ENCODE data around the gene SPAG6. TPM values are rescaled to one million over a fixed set of nuclear protein-coding genes. Genes with fewer than 3 reads are reported as not detected.

SPAG6 gene
- total RNA-seq, 1 donor from 2014 or later = not detected

DNA sequence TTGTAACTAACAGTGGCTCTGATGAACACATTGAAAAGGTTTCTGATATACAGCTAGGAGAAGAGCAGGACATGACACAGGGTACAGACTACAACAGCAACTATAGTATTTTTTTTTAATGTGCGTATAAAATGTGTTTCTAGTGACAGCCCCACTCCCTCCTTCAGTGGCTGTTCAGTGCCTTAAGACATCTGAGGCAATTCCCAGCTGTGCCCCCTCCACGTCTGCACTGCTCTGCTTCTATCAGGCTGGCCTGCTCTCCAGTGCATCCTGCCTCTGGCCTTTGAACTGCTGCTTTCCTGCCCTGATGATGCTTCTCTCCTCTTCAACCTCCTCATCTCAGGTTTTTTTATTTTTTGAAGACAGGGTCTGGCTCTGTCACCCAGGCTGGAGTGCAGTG lies 111.2 kb downstream of the SPAG6 start:
- H3K4me3 ChIP-seq (ENCODE audit: low read depth, low read length) = no peak overlapping the region
- TF ChIP-seq, protein P1, sequence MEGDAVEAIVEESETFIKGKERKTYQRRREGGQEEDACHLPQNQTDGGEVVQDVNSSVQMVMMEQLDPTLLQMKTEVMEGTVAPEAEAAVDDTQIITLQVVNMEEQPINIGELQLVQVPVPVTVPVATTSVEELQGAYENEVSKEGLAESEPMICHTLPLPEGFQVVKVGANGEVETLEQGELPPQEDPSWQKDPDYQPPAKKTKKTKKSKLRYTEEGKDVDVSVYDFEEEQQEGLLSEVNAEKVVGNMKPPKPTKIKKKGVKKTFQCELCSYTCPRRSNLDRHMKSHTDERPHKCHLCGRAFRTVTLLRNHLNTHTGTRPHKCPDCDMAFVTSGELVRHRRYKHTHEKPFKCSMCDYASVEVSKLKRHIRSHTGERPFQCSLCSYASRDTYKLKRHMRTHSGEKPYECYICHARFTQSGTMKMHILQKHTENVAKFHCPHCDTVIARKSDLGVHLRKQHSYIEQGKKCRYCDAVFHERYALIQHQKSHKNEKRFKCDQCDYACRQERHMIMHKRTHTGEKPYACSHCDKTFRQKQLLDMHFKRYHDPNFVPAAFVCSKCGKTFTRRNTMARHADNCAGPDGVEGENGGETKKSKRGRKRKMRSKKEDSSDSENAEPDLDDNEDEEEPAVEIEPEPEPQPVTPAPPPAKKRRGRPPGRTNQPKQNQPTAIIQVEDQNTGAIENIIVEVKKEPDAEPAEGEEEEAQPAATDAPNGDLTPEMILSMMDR (IDR thresholded peaks at IDR 0.05; ENCODE audit: insufficient read depth, low read length, severe bottlenecking) = no peak
- H3K27me3 ChIP-seq (ENCODE audit: control insufficient read depth, insufficient read depth, low read length) = no peaks in the 10 kb centered on the region
- FAIRE-seq = no peak
- DNase-seq (ENCODE audit: low read depth) = no peak
- H3K36me3 ChIP-seq (ENCODE audit: control insufficient read depth, insufficient read depth, low read length) = no peaks in the 10 kb centered on the region

DNA sequence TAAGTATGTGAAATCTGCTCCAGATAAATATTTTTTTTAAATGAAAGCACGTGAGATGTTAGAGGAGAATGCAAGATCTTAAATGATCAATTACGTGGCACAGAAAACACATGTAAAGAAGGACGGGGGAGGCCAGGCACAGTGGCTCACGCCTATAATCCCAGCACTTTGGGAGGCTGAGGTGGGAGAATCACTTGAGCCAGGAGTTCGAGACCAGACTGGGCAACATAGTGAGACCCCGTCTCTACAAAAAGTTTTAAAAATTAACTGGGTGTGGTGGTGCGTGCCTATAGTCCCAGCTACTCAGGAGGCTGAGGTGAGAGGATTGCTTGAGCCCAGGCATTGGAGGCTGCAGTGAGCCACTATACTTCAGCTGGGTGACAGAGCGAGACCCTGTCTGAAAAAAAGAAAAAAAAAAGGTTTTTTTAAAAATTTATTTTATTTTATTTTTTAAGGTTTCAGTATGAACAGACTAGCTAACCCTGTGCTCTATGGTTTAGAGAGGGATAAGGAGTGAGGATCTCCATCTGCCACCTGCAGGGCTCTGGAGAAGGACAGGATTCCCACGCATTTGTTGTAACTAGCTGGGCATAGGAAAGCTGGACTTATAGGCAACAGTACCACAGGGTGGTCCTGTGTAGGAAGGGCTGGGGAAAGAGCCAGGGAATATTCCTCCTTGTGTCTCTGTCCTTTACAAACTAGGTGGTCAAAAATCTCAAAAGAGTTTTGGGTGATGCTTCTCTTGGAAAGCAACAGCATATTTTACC lies 113.2 kb downstream of the SPAG6 start:
- FAIRE-seq (no peak), DNase-seq (ENCODE audit: low read depth) (no peak)
- Histone ChIP-seq H3K4me3 (ENCODE audit: low read depth, low read length) (no peak overlapping the region), H3K27me3 (ENCODE audit: control insufficient read depth, insufficient read depth, low read length) (no peaks in the 10 kb centered on the region), H3K36me3 (ENCODE audit: control insufficient read depth, insufficient read depth, low read length) (no peaks in the 10 kb centered on the region)
- TF ChIP-seq, protein P1 (IDR thresholded peaks at IDR 0.05; ENCODE audit: insufficient read depth, low read length, severe bottlenecking) = no peak

DNA sequence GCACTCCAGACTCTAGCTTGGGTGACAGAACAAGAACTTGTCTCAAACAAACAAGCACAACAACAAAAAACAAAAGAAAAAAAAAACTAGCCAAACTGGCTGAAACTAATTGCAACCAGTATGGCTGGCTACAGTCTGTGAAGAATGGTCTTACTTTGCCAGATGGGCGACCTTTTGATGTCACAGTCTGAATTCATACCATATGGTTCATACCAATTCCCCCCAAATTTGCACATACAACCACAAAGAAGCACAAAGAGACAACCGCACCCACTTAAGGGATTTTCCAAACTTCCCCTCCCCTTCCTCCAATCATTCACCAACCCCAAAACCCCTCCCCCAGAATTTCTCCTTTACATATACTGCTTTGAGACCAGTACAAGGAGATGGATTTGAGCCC lies 114.2 kb downstream of the SPAG6 start:
- DNase-seq (ENCODE audit: low read depth) (no peak), FAIRE-seq (no peak)
- Histone ChIP-seq H3K36me3 (ENCODE audit: control insufficient read depth, insufficient read depth, low read length) (no peaks in the 10 kb centered on the region), H3K27me3 (ENCODE audit: control insufficient read depth, insufficient read depth, low read length) (no peaks in the 10 kb centered on the region), H3K4me3 (ENCODE audit: low read depth, low read length) (no peak overlapping the region)
- TF ChIP-seq, protein P1 (IDR thresholded peaks at IDR 0.05; ENCODE audit: insufficient read depth, low read length, severe bottlenecking) = no peak

DNA sequence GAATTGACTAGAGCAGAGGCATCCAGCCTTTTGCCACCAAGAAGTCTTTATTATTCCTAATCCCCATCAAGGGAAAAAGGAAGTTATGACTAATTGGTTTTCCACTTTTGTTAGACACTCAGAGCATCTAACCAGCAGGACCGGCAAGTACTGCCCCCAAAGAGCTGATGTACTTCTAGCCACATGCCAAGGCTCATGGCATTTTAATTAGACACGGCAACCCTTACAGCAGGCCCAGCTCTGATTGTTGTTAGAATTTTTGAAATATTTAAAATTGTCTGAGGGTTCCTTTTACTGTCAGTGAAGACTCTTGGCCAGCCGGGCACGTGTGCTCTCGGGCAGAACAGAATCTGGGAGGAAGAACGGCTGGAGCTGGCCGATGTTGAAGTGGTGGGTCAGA lies 114.8 kb downstream of the SPAG6 start:
- no peak for FAIRE-seq
- TF ChIP-seq, protein P1 (IDR thresholded peaks at IDR 0.05; ENCODE audit: insufficient read depth, low read length, severe bottlenecking) = no peak

DNA sequence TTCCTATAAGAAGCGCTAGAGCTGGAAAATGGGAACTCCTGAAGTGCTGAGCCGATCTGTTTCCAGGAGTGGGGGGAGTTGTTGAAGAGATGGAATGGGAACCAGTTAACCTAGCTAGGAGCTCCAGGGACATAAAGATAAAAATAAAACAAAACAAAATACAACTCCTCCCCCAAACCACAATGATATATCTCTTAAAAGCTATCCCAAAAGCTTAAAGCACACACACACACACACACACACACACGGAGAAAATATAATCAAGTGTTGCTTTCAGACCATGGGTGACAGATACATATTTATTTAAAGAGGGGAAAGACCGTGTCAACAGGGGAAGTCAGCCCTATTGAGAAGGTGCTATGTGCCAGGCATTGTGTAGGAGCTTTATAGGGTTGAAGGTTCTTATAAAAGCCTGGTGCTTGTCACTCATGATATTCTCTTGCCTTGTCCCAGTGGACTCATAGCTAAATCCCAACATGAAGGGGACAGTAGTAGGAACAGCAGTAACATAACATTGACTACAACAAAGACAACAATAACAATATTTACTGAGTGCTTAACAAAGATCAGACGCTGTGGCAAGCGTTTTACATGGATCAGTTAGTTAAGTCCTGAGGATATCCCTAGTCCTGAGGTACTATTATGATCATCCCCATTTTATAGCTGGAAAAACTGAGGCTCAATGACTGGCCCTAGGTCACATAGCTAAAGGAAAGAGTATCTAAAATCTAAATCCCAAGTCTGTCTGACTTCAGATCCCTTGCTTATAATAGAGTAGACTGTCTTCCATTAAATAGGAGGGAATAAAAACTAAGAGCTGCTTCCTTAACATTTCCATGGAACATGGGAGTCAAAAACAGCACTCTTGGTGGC lies 115.5 kb downstream of the SPAG6 start:
- Histone ChIP-seq H3K36me3 (ENCODE audit: control insufficient read depth, insufficient read depth, low read length) (no peaks in the 10 kb centered on the region), H3K4me3 (ENCODE audit: low read depth, low read length) (no peak overlapping the region), H3K27me3 (ENCODE audit: control insufficient read depth, insufficient read depth, low read length) (no peaks in the 10 kb centered on the region)
- TF ChIP-seq, protein P1 (IDR thresholded peaks at IDR 0.05; ENCODE audit: insufficient read depth, low read length, severe bottlenecking) = no peak
- FAIRE-seq = no peak
- DNase-seq (ENCODE audit: low read depth) = no peak

More for the DNA sequence above, 114.8 kb downstream of the SPAG6 start:
- no peaks in the 10 kb centered on the region for H3K36me3 ChIP-seq (ENCODE audit: control insufficient read depth, insufficient read depth, low read length)
- no peak for DNase-seq (ENCODE audit: low read depth)
- H3K4me3 ChIP-seq (ENCODE audit: low read depth, low read length) = no peak overlapping the region
- no peaks in the 10 kb centered on the region for H3K27me3 ChIP-seq (ENCODE audit: control insufficient read depth, insufficient read depth, low read length)
